ENCODE measurements around the gene CLK2. TPM values are rescaled to one million over a fixed set of nuclear protein-coding genes. Genes with fewer than 3 reads are reported as not detected.

Gene CLK2
- total RNA-seq, 1 donor from 2014 or later: 41.7 TPM

- Histone ChIP-seq H3K27me3 (no peaks in the 10 kb centered on the region), H3K4me1 (no peaks in the 10 kb centered on the region), H3K79me2 (ENCODE audit: low read depth) (no peaks in the 10 kb centered on the region), H3K4me3 (no peak overlapping the region), H2AFZ (replicated peaks) (no peak overlapping the region), H3K27ac (no peak overlapping the region), H3K4me2 (no peak overlapping the region), H3F3A (ENCODE audit: low read depth) (no peaks in the 10 kb centered on the region), H3K36me3 (no peaks in the 10 kb centered on the region), H3K9me3 (ENCODE audit: low read depth) (no peaks in the 10 kb centered on the region), H3K9ac (no peak overlapping the region), H4K20me1 (ENCODE audit: low read depth) (no peaks in the 10 kb centered on the region)
- Mint-ChIP-seq H3K4me3 (no peak overlapping the region), H3K27ac (no peak overlapping the region), H3K4me1 (no peaks in the 10 kb centered on the region), H3K9me3 (no peaks in the 10 kb centered on the region), H3K27me3 (ENCODE audit: insufficient read depth, low read depth) (peaks cover 6% of the 10 kb centered on the region), H3K36me3 (peaks cover 11% of the 10 kb centered on the region)
- TF ChIP-seq EZH2phosphoT487 (IDR thresholded peaks at IDR 0.05) (no peak), CTCF (IDR thresholded peaks at IDR 0.05) (no peak), EZH2 (IDR thresholded peaks at IDR 0.05) (no peak)
- no peak for DNase-seq (ENCODE audit: low spot score)
Measured at GRCh38 chr1:155285063-155285462, 11.8 kb upstream of the CLK2 start.

- peaks cover 1% of the 10 kb centered on the region for H4K20me1 ChIP-seq (ENCODE audit: low read depth)
- H3F3A ChIP-seq (ENCODE audit: low read depth): peaks cover 2% of the 10 kb centered on the region
- no peak overlapping the region for H3K9ac ChIP-seq
- H3K36me3 Mint-ChIP-seq: peaks cover 13% of the 10 kb centered on the region
- no peak overlapping the region for H3K4me3 Mint-ChIP-seq
- no peaks in the 10 kb centered on the region for H3K9me3 Mint-ChIP-seq
- peaks cover 2% of the 10 kb centered on the region for H3K4me1 ChIP-seq
- H3K27me3 ChIP-seq: no peaks in the 10 kb centered on the region
- H3K27ac Mint-ChIP-seq: no peak overlapping the region
- H3K27me3 Mint-ChIP-seq (ENCODE audit: insufficient read depth, low read depth): peaks cover 4% of the 10 kb centered on the region
- peaks cover 2% of the 10 kb centered on the region for H3K4me1 Mint-ChIP-seq
- H2AFZ ChIP-seq (replicated peaks): no peak overlapping the region
- H3K79me2 ChIP-seq (ENCODE audit: low read depth): no peaks in the 10 kb centered on the region
- no peaks in the 10 kb centered on the region for H3K9me3 ChIP-seq (ENCODE audit: low read depth)
- no peak overlapping the region for H3K4me2 ChIP-seq
- no peak overlapping the region for H3K27ac ChIP-seq
- no peak for DNase-seq (ENCODE audit: low spot score)
- TF ChIP-seq CTCF (IDR thresholded peaks at IDR 0.05) (no peak), EZH2 (IDR thresholded peaks at IDR 0.05) (no peak), EZH2phosphoT487 (IDR thresholded peaks at IDR 0.05) (no peak)
- no peak overlapping the region for H3K4me3 ChIP-seq
- no peaks in the 10 kb centered on the region for H3K36me3 ChIP-seq
Measured at GRCh38 chr1:155284476-155284875, 11.2 kb upstream of the CLK2 start.

GRCh38 chr1:155282488-155283091, 9.3 kb upstream of the CLK2 start:
- DNase-seq (ENCODE audit: low spot score): no peak
- Mint-ChIP-seq H3K9me3 (no peaks in the 10 kb centered on the region), H3K27me3 (ENCODE audit: insufficient read depth, low read depth) (peaks cover 4% of the 10 kb centered on the region), H3K27ac (no peak overlapping the region), H3K4me1 (peaks cover 15% of the 10 kb centered on the region), H3K4me3 (no peak overlapping the region), H3K36me3 (peaks cover 15% of the 10 kb centered on the region)
- Histone ChIP-seq H3K79me2 (ENCODE audit: low read depth) (no peaks in the 10 kb centered on the region), H3K9me3 (ENCODE audit: low read depth) (no peaks in the 10 kb centered on the region), H3K4me3 (no peak overlapping the region), H3K4me1 (peaks cover 17% of the 10 kb centered on the region), H3K27me3 (peaks cover 3% of the 10 kb centered on the region), H3K9ac (no peak overlapping the region), H3K27ac (no peak overlapping the region), H2AFZ (replicated peaks) (no peak overlapping the region), H3F3A (ENCODE audit: low read depth) (peaks cover 19% of the 10 kb centered on the region), H4K20me1 (ENCODE audit: low read depth) (peaks cover 20% of the 10 kb centered on the region), H3K4me2 (no peak overlapping the region), H3K36me3 (no peaks in the 10 kb centered on the region)
- TF ChIP-seq CTCF (IDR thresholded peaks at IDR 0.05): no peak
- TF ChIP-seq EZH2phosphoT487 (IDR thresholded peaks at IDR 0.05): no peak
- no peak for TF ChIP-seq EZH2 (IDR thresholded peaks at IDR 0.05)

Data from neural progenitor cell (in vitro differentiated cells).